Activated CD8-positive, alpha-beta memory T cell treated with anti-CD3 and anti-CD28 coated beads, Interleukin-2, amount 50 U/mL, for 4 hours (primary cell): Measurements from ENCODE around the gene LAMA3.

Experiments
- DNase-seq: peaks from one replicate; pipeline ENCODE4 v3.0.0-alpha.2; 2020

The LAMA3 gene

DNA sequence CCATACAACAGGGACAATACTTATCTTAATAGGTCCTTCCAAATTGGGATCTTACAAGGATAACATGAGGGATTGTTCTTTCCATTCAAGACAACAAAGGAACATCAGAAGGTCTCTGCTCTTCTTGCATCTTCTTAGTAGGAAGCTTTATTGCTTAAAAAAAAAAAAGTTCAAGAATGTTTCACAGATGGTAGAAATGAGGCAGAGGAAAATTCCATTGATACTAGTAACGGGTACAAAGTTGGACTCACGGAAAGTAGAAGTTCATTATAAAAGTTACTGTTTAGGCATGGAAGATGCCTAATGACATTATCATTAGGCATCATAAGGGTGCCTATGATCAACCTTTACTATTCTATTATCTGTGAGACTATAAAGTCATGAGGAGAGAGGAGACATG, 136.2 kb downstream of the LAMA3 start:
- DNase-seq: no peak

GRCh38 chr18:23825978-23826405, 136.7 kb downstream of the LAMA3 start:
- DNase-seq: no peak

GRCh38 chr18:23826850-23827620, 137.8 kb downstream of the LAMA3 start:
- DNase-seq: no peak

- no peak for DNase-seq
Measured at GRCh38 chr18:23827681-23828080, 138.4 kb downstream of the LAMA3 start.

- DNase-seq: no peak
Measured at GRCh38 chr18:23828426-23828825, 139.2 kb downstream of the LAMA3 start.

DNA sequence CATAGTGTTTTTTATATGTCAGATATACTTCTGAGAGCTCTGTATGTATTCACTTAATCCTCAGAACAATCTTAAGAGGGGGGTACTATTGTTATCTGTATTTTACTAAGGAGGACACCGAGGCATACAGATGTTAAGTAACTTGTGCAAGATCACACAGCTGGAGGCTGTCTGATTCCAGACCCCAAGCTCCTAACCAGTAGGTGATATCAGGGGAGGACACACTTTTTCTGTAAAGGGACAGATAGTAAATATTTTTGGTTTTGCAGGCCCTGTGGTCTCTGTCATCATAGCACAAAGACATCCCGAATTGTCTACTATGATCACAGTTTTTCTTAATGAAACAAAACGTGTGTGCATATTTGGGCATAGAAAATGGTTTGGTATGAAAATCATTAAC, 143.7 kb downstream of the LAMA3 start:
- DNase-seq: no peak

DNA sequence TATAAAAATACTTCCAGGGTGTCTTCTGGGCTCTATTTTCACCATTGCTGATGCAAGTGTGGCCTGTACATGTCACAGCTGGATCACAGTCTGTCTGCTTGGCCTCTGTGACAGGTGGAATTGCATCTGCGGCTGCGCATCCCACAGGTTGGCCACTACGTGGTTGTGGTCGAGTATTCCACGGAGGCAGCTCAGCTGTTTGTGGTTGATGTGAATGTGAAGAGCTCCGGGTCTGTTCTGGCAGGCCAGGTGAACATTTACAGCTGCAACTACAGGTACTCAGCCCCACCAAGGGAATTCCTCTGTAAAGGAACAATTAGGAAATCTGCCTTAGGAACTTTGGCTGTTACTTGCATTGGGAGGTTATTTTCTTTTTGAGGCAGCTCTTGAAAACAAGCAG, 144.5 kb downstream of the LAMA3 start:
- DNase-seq: no peak

- no peak for DNase-seq
Measured at GRCh38 chr18:23835091-23835490, 145.8 kb downstream of the LAMA3 start.

DNA sequence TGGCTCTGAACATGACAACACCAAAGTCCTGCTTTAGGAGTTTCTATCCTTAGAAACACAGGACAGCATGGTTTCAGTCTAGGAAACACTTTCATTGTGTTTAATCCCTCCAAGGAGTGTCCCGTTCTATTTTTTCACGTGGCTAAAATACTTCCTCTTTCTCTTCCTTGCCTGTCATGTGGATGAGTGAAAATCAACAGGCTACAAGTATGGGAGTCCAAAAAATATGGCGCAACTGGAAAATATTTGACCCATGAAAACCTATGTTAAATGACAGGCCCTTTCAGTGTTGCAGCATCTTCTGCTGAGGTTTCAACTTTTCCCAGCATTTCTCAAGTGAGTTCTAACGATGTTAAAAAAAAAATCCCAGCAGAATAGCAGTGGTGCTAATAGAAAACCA, 146.3 kb downstream of the LAMA3 start:
- no peak for DNase-seq

DNA sequence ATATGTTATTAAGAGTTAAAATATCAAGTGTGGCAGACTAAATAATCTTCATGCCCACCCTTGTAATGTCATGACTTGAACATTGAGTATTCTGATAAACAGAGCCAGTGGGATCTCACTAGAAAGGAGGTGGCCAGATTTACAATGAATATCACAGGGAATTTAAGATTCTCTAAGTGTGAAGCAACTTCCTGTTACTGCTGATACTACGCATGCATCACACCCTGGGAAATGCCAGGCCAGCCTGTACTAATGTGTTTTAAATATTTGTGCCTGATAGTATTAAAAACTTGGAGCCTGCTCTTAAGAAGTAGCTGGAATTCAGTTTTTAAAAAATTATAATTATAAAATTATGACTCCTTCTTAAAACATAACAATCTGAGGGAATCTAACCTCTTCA, 148.3 kb downstream of the LAMA3 start:
- no peak for DNase-seq

GRCh38 chr18:23838233-23838632, 149.0 kb downstream of the LAMA3 start:
- no peak for DNase-seq

DNA sequence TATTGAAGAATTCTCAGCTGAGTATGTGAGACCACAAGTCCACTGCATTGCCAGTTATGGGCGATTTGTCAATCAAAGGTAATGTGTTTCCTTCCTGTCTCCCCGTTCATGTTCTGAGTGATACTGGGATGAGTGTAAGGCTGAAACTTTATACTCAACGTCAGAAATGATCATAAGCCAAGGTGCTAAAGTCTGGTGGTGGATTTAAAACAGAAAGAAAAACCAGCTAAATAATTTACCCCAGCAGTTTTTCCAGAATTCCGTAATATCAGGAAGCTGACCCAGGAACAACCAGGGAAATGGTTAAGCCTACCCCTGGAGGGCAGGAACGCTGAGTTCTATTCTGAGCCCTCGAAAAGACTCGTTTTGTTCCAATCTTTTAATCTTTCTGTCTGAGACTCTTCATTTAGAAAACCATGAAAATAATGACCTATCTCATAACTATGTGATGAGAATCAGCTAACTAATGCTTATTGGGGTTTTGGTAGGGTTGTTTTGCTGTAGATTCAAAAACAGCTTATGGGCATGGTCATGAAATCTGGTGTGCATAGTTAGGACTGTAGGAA, 149.6 kb downstream of the LAMA3 start:
- no peak for DNase-seq

- no peak for DNase-seq
Measured at GRCh38 chr18:23842305-23842704, 153.1 kb downstream of the LAMA3 start.

DNA sequence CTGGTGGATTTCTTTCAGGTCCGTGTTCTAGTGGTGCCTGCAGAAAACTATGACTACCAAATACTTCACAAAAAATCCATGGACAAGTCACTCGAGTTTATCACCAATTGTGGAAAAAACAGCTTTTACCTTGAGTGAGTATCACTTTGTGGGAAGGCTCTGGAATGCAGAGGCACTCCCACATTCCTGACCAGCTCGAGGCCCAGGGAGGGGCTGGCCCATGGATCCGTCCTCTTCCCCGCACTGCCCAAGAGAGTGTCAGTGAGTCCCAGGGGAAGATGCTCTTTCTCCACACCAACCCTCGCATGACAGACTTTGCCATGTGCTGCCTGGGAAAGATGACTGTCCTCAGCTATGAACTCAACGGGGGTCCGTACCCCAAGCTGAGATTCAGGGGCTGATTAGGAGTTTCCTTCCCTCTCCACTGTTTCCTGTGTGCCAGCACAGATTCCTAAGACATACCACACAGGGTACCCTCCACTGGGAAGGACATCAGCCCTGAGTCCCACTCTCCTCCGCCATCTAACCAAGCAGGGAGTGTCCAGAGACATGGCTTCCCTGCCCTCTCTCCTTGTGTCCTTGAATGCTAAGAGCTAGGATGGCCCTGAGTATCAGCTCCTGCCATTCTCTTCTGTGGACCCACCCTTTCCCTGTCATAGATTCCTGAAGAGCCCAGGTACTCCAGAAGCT, 155.9 kb downstream of the LAMA3 start:
- no peak for DNase-seq

GRCh38 chr18:23845988-23846630, 156.9 kb downstream of the LAMA3 start:
- DNase-seq: no peak

DNA sequence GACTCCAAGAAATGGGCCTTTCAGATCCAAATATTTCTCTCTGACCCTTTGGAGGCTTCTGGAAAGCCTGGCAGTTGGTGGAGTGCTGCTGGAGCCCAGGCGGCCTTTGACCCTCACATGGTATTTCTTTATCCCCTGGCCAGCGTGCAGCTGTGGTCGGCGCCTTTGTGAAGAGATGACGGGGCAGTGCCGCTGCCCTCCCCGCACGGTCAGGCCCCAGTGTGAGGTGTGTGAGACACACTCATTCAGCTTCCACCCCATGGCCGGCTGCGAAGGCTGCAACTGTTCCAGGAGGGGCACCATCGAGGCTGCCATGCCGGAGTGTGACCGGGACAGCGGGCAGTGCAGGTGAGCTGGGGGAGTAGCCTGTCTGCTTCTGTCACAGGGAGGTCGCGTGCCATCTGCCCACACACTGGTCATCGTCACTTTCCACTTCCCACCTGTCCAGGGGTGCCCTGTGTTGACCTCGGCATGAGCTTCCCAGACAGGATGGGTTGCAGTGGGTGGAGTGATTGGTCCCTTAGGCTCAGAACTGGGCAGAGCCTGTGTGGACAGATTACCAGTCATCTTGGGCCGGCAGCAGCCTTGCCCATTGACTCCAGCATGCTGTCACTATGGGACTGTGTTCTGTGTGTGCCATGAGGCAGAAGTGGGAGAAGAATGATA, 158.2 kb downstream of the LAMA3 start:
- no peak for DNase-seq

DNA sequence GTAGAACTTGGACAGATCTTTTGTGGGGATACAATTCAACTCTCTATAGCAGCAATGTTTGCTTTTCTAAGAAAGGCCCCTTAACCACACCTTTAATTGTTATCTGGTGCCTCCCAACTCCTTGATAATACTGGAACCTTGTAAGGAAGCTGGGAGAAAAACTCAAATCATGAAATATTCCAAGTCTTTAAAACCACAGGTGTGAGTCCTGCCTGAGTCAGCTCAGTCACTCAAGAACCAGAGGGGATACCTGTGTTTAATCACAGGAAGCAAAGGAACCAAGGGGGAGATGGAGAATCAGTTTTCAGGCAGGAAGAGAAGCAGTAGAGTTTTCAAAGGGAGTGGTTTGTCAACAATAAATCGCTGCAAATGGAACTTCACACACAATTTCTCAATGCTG, 159.9 kb downstream of the LAMA3 start:
- no peak for DNase-seq

GRCh38 chr18:23850215-23850614, 161.0 kb downstream of the LAMA3 start:
- no peak for DNase-seq

GRCh38 chr18:23851470-23852002, 162.3 kb downstream of the LAMA3 start:
- DNase-seq: no peak

- no peak for DNase-seq
Measured at GRCh38 chr18:23852236-23853045, 163.2 kb downstream of the LAMA3 start.

GRCh38 chr18:23853448-23854195, 164.4 kb downstream of the LAMA3 start:
- DNase-seq: no peak
